Activated gamma-delta T cell treated with anti-CD3 and anti-CD28 coated beads, Interleukin-2, amount 50 U/mL, for 16 hours (primary cell): ENCODE data around the gene DNM3.

Experiments used
- DNase-seq: peaks from one replicate; pipeline ENCODE4 v3.0.0-alpha.2; 2020; ENCODE audit warnings: low read depth

DNM3 gene

GRCh38 chr1:172107316-172107975 lies 266.1 kb downstream of the DNM3 start:
- DNase-seq: no peak

- no peak for DNase-seq
Measured at GRCh38 chr1:172108161-172108893, 267.0 kb downstream of the DNM3 start.

GRCh38 chr1:172109359-172109758 lies 268.1 kb downstream of the DNM3 start:
- DNase-seq: no peak

GRCh38 chr1:172112576-172112975 lies 271.3 kb downstream of the DNM3 start:
- DNase-seq: no peak

GRCh38 chr1:172117800-172118199 lies 276.5 kb downstream of the DNM3 start:
- peak; percentile 14 for DNase-seq

- no peak for DNase-seq
Measured at GRCh38 chr1:172118618-172119017, 277.3 kb downstream of the DNM3 start.

GRCh38 chr1:172119184-172119583 lies 277.9 kb downstream of the DNM3 start:
- no peak for DNase-seq

GRCh38 chr1:172120381-172120780 lies 279.1 kb downstream of the DNM3 start:
- DNase-seq: no peak

GRCh38 chr1:172121081-172121717 lies 279.9 kb downstream of the DNM3 start:
- DNase-seq: no peak

GRCh38 chr1:172122381-172122780 lies 281.1 kb downstream of the DNM3 start:
- no peak for DNase-seq

- DNase-seq: no peak
Measured at GRCh38 chr1:172125250-172125649, 284.0 kb downstream of the DNM3 start.

- no peak for DNase-seq
Measured at GRCh38 chr1:172125812-172126430, 284.6 kb downstream of the DNM3 start.

- no peak for DNase-seq
Measured at GRCh38 chr1:172132836-172133235, 291.5 kb downstream of the DNM3 start.

GRCh38 chr1:172134087-172134731 lies 292.9 kb downstream of the DNM3 start:
- DNase-seq: no peak

- DNase-seq: no peak
Measured at GRCh38 chr1:172135076-172135672, 293.9 kb downstream of the DNM3 start.

- no peak for DNase-seq
Measured at GRCh38 chr1:172135978-172136610, 294.8 kb downstream of the DNM3 start.

- DNase-seq: no peak
Measured at GRCh38 chr1:172136925-172137324, 295.6 kb downstream of the DNM3 start.

- no peak for DNase-seq
Measured at GRCh38 chr1:172137703-172138454, 296.6 kb downstream of the DNM3 start.

GRCh38 chr1:172138634-172139033 lies 297.3 kb downstream of the DNM3 start:
- DNase-seq: no peak

GRCh38 chr1:172139196-172139595 lies 297.9 kb downstream of the DNM3 start:
- no peak for DNase-seq

GRCh38 chr1:172140072-172140471 lies 298.8 kb downstream of the DNM3 start:
- no peak for DNase-seq
